HepG2 (cell line): Measurements from ENCODE around the gene NXN. TPM values are rescaled to one million over a fixed set of nuclear protein-coding genes. Genes with fewer than 3 reads are reported as not detected.

Source experiments
- CENPX ChIP-seq: sonication (generic); formaldehyde crosslinking; IDR thresholded peaks from 2 replicates; pipeline ENCODE4 v1.9.0; 2021; ENCODE audit warnings: mild to moderate bottlenecking, missing genetic modification reagents, moderate library complexity
- E2F1 ChIP-seq: sonication (generic); formaldehyde crosslinking; IDR thresholded peaks from 2 replicates; pipeline ENCODE4 v1.5.0; 2020; ENCODE audit warnings: missing genetic modification reagents
- ELF1 ChIP-seq: sonication (generic); formaldehyde crosslinking; IDR thresholded peaks from 2 replicates; pipeline ENCODE4 v1.4.0; 2020; ENCODE audit warnings: missing genetic modification reagents
- FOSL1 ChIP-seq: sonication (generic); formaldehyde crosslinking; IDR thresholded peaks from 2 replicates; pipeline ENCODE4 v1.9.0; 2021; ENCODE audit warnings: missing genetic modification reagents, borderline replicate concordance
- HDAC1 ChIP-seq: sonication (generic); formaldehyde crosslinking; IDR thresholded peaks from 2 replicates; pipeline ENCODE4 v1.5.1; 2020; ENCODE audit warnings: mild to moderate bottlenecking, missing genetic modification reagents
- KLF9 ChIP-seq: IDR thresholded peaks from 2 replicates; pipeline ENCODE4 v1.6.1; 2016; ENCODE audit warnings: low read depth
- NCOR1 ChIP-seq: fragments of 200-600 bp; sonication (generic); IDR thresholded peaks from 2 replicates; pipeline ENCODE4 v1.7.0; 2017; ENCODE audit warnings: antibody characterized with exemption, low read length, borderline replicate concordance
- NRL ChIP-seq: sonication (generic); formaldehyde crosslinking; IDR thresholded peaks from 2 replicates; pipeline ENCODE4 v1.5.0; 2020; ENCODE audit warnings: missing genetic modification reagents, mild to moderate bottlenecking, moderate library complexity, borderline replicate concordance
- PHF5A ChIP-seq: IDR thresholded peaks from one replicate; pipeline ENCODE4 v1.6.1; 2018; ENCODE audit warnings: low read depth, missing genetic modification reagents; ENCODE audit not compliant: unreplicated experiment
- RNF219 ChIP-seq: sonication (generic); formaldehyde crosslinking; IDR thresholded peaks from 2 replicates; pipeline ENCODE4 v1.5.0; 2020; ENCODE audit warnings: mild to moderate bottlenecking, missing genetic modification reagents
- SP5 ChIP-seq: IDR thresholded peaks from 2 replicates; pipeline ENCODE4 v1.6.1; 2016; ENCODE audit warnings: low read depth, borderline replicate concordance
- TCF7 ChIP-seq: sonication (generic); IDR thresholded peaks from 2 replicates; pipeline ENCODE4 v1.6.1; 2016; ENCODE audit warnings: antibody characterized with exemption, low read depth
- ZBTB21 ChIP-seq: sonication (generic); formaldehyde crosslinking; IDR thresholded peaks from 2 replicates; pipeline ENCODE4 v1.4.0; 2020; ENCODE audit warnings: missing genetic modification reagents
- ZNF343 ChIP-seq: sonication (generic); formaldehyde crosslinking; IDR thresholded peaks from 2 replicates; pipeline ENCODE4 v1.4.0; 2020; ENCODE audit warnings: mild to moderate bottlenecking, missing genetic modification reagents
- ZNF431 ChIP-seq: sonication (generic); formaldehyde crosslinking; IDR thresholded peaks from 2 replicates; pipeline ENCODE4 v1.9.0; 2022; ENCODE audit warnings: missing genetic modification reagents, low read depth, mild to moderate bottlenecking, borderline replicate concordance
- ZNF468 ChIP-seq: sonication (generic); formaldehyde crosslinking; IDR thresholded peaks from 2 replicates; pipeline ENCODE4 v1.8.0; 2022; ENCODE audit warnings: mild to moderate bottlenecking, moderate library complexity, missing genetic modification reagents
- ZNF484 ChIP-seq: sonication (generic); formaldehyde crosslinking; IDR thresholded peaks from 2 replicates; pipeline ENCODE4 v1.5.1; 2020; ENCODE audit warnings: mild to moderate bottlenecking, low read depth, missing genetic modification reagents, borderline replicate concordance
- ZNF549 ChIP-seq: sonication (generic); formaldehyde crosslinking; IDR thresholded peaks from 2 replicates; pipeline ENCODE4 v1.5.0; 2020; ENCODE audit warnings: missing genetic modification reagents
- ZNF557 ChIP-seq: sonication (generic); formaldehyde crosslinking; IDR thresholded peaks from 2 replicates; pipeline ENCODE4 v1.4.0; 2020; ENCODE audit warnings: missing genetic modification reagents
- ZNF562 ChIP-seq: sonication (generic); formaldehyde crosslinking; IDR thresholded peaks from 2 replicates; pipeline ENCODE4 v1.8.0; 2022; ENCODE audit warnings: missing genetic modification reagents, borderline replicate concordance
- ZNF598 ChIP-seq: sonication (generic); formaldehyde crosslinking; IDR thresholded peaks from 2 replicates; pipeline ENCODE4 v1.5.1; 2020; ENCODE audit warnings: mild to moderate bottlenecking, missing genetic modification reagents, borderline replicate concordance
- ZNF605 ChIP-seq: sonication (generic); formaldehyde crosslinking; IDR thresholded peaks from 2 replicates; pipeline ENCODE4 v1.8.0; 2022; ENCODE audit warnings: mild to moderate bottlenecking, missing genetic modification reagents
- ZNF615 ChIP-seq: sonication (generic); formaldehyde crosslinking; IDR thresholded peaks from 2 replicates; pipeline ENCODE4 v1.5.0; 2020; ENCODE audit warnings: mild to moderate bottlenecking, missing genetic modification reagents, borderline replicate concordance
- ZNF777 ChIP-seq: sonication (generic); formaldehyde crosslinking; IDR thresholded peaks from 2 replicates; pipeline ENCODE4 v1.4.0; 2020; ENCODE audit warnings: missing genetic modification reagents
- ZNF784 ChIP-seq: sonication (generic); formaldehyde crosslinking; IDR thresholded peaks from 2 replicates; pipeline ENCODE4 v1.5.1; 2020; ENCODE audit warnings: missing genetic modification reagents, mild to moderate bottlenecking, borderline replicate concordance
- ZZZ3 ChIP-seq: sonication (generic); formaldehyde crosslinking; IDR thresholded peaks from 2 replicates; pipeline ENCODE4 v1.4.0; 2020; ENCODE audit warnings: missing genetic modification reagents, mild to moderate bottlenecking, borderline replicate concordance
- polyA plus RNA-seq, 8 experiments: library from polyadenylated mRNA; depleted of rRNA in 3 of 8; stranded (reverse) in 7 of 8; unstranded in 1 of 8; fragments of >200 nt; fragmentation: Illumina TruSeq in 4 of 8; extraction: Trizol in 4 of 8; gene quantifications; 2 replicates each; pipeline versions ENCODE4 v1.2.1 to v1.2.3, GENCODE V29; 2011 to 2016; ENCODE audit warnings: low read depth in 4 of 8, missing spikeins in 1 of 8, mixed read lengths in 1 of 8; ENCODE audit not compliant: insufficient read depth in 1 of 8
- total RNA-seq, 5 experiments: library from RNA; depleted of rRNA; stranded (reverse); fragments of >200 nt; fragmentation: Illumina TruSeq; extraction: Trizol; gene quantifications; 2 replicates each; pipeline ENCODE4 v1.2.3, GENCODE V29; 2016; ENCODE audit warnings: low read depth in 1 of 5
- TF ChIP-seq, protein P1 (sequence below): fragments of 450-650 bp; IDR thresholded peaks from 2 replicates; pipeline ENCODE4 v1.6.1; 2017

Gene NXN
- total and polyA plus RNA-seq, 2 of the 13 experiments (the other 11 are each of a cell fraction or from before 2014, with no cell fraction given) = 22.2 to 24.3 TPM

DNA sequence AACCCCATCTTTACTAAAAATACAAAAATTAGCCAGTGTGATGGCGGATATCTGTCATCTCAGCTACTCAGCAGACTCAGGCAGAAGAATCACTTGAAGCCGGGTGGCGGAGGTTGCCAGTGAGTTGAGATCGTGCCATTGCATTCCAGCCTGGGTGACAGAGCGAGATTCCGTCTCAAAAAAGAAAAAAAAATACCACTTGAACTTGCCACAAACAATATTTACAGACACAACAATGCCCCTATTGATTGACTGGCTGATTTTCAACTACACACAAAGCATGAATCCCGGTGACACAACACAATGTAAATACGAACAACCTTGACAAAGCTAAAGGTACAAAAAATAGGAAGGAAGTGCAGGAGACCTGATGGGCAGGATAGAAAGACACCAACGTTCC lies 49.3 kb downstream of the NXN start (continued):
- peak; percentile 99 for TF ChIP-seq PHF5A (CRISPR knock-in tag)
- TF ChIP-seq ZNF431 (CRISPR knock-in tag) = no peak
- TF ChIP-seq, protein P1, sequence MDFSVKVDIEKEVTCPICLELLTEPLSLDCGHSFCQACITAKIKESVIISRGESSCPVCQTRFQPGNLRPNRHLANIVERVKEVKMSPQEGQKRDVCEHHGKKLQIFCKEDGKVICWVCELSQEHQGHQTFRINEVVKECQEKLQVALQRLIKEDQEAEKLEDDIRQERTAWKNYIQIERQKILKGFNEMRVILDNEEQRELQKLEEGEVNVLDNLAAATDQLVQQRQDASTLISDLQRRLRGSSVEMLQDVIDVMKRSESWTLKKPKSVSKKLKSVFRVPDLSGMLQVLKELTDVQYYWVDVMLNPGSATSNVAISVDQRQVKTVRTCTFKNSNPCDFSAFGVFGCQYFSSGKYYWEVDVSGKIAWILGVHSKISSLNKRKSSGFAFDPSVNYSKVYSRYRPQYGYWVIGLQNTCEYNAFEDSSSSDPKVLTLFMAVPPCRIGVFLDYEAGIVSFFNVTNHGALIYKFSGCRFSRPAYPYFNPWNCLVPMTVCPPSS = no peak
- TF ChIP-seq NRL (CRISPR knock-in tag) = no peak
- TF ChIP-seq ZNF598 (CRISPR knock-in tag) = no peak
- peak; percentile 85 for TF ChIP-seq SP5
- TF ChIP-seq ZNF605 (CRISPR knock-in tag) = no peak
- TF ChIP-seq HDAC1 = peak; percentile 91
- peak; percentile 32; the same call in 1 of the 2 replicates for TF ChIP-seq FOSL1
- TF ChIP-seq ZNF343 = no peak
- TF ChIP-seq ZNF468 (CRISPR knock-in tag) = no peak
- no peak for TF ChIP-seq ZNF562 (CRISPR knock-in tag)
- TF ChIP-seq KLF9 (CRISPR knock-in tag) = 0 out of 2 replicates have a peak, but pooled peaks have one; percentile 46
- no peak for TF ChIP-seq E2F1 (CRISPR knock-in tag)
- TF ChIP-seq NCOR1 = peak; percentile 99
- TF ChIP-seq ZNF777 (CRISPR knock-in tag) = no peak
- TF ChIP-seq ZBTB21 (CRISPR knock-in tag) = no peak
- TF ChIP-seq TCF7 = peak; percentile 90
- TF ChIP-seq ZNF784 (CRISPR knock-in tag) = no peak
- no peak for TF ChIP-seq CENPX (CRISPR knock-in tag)
- TF ChIP-seq ELF1 (CRISPR knock-in tag) = peak; percentile 74
- TF ChIP-seq ZNF549 (CRISPR knock-in tag) = no peak
- TF ChIP-seq ZNF557 (CRISPR knock-in tag) = no peak
- no peak for TF ChIP-seq ZNF484 (CRISPR knock-in tag)
- no peak for TF ChIP-seq RNF219 (CRISPR knock-in tag)
- no peak for TF ChIP-seq ZZZ3 (CRISPR knock-in tag)
- no peak for TF ChIP-seq ZNF615
